Activated naive CD4-positive, alpha-beta T cell treated with anti-CD3 and anti-CD28 coated beads, Interleukin-2, amount 10 ng/mL, durations not matched to agents 7 days and 5 days (primary cell): Measurements from ENCODE around the gene CGREF1.
"Not testable (repeated sequence)": the region's sequence is repeated elsewhere in the genome, so short reads cannot be mapped to it uniquely, and the experiment has no call there.

Experiments used
- CTCF ChIA-PET: fragments of 350-600 bp; sonication (Branson Sonifier 250); formaldehyde crosslinking; loops from one replicate; lab custom pipeline; 2021; ENCODE audit warnings: antibody characterized with exemption; lab: Charles Lee
- DNase-seq: peaks from one replicate; pipeline ENCODE4 v3.0.0-alpha.2; 2020
- H3K27ac Mint-ChIP-seq: one replicate; pipeline ENCODE4 v1.8.0; 2021; ENCODE audit warnings: mild to moderate bottlenecking, moderate library complexity, mixed read lengths
- H3K27me3 Mint-ChIP-seq: one replicate; pipeline ENCODE4 v1.8.0; 2021; ENCODE audit warnings: mild to moderate bottlenecking, mixed read lengths
- H3K36me3 Mint-ChIP-seq: one replicate; pipeline ENCODE4 v1.8.0; 2021; ENCODE audit warnings: mixed read lengths
- H3K4me1 Mint-ChIP-seq: one replicate; pipeline ENCODE4 v1.8.0; 2021; ENCODE audit warnings: mixed read lengths
- H3K4me3 Mint-ChIP-seq: one replicate; pipeline ENCODE4 v1.8.0; 2021; ENCODE audit warnings: mild to moderate bottlenecking, moderate library complexity, mixed read lengths
- H3K9me3 Mint-ChIP-seq: one replicate; pipeline ENCODE4 v1.8.0; 2021; ENCODE audit warnings: mixed read lengths

Gene CGREF1

DNA sequence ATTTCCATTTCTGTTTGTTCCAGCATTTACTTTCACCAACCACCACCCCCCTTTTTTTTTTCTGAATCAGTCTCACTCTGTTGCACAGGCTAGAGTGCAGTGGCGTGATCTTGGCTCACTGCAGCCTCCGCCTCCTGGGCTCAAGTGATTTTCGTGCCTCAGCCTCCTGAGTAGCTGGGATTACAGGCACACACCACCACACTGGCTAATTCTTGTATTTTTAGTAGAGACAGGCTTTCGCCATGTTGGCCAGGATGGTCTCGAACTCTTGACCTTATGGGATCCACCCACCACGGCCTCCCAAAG is 43.4 kb downstream of the CGREF1 start:
- peaks cover 12% of the 10 kb centered on the region for H3K27me3 Mint-ChIP-seq
- H3K4me3 Mint-ChIP-seq, H3K36me3 Mint-ChIP-seq, CTCF ChIA-PET, H3K9me3 Mint-ChIP-seq: not testable (repeated sequence)
- peak overlapping the region; percentile 90 for H3K27ac Mint-ChIP-seq
- DNase-seq = peak; percentile 40
- peaks cover 58% of the 10 kb centered on the region for H3K4me1 Mint-ChIP-seq

- Mint-ChIP-seq H3K27ac (peak overlapping the region; percentile 90), H3K27me3 (peaks cover 12% of the 10 kb centered on the region), H3K4me3 (no peak overlapping the region), H3K9me3 (no peaks in the 10 kb centered on the region), H3K36me3 (peaks cover 10% of the 10 kb centered on the region), H3K4me1 (peaks cover 58% of the 10 kb centered on the region)
- CTCF ChIA-PET = interaction anchor here (1.4 to 1.8 kb wide), 2 partner anchors 9 to 11 kb away, joined by 4 to 5 read pairs; no protein-coding TSS in a partner anchor
- DNase-seq = peak; percentile 69
Observed at GRCh38 chr2:27074738-27075565, 44.0 kb downstream of the CGREF1 start.

- CTCF ChIA-PET = interaction anchor here (1.4 to 1.8 kb wide), 2 partner anchors 10 to 12 kb away, joined by 4 to 5 read pairs; no protein-coding TSS in a partner anchor
- DNase-seq = no peak
- Mint-ChIP-seq H3K27me3 (peaks cover 12% of the 10 kb centered on the region), H3K27ac (peak overlapping the region; percentile 3), H3K4me3 (no peak overlapping the region), H3K9me3 (no peaks in the 10 kb centered on the region), H3K36me3 (peaks cover 22% of the 10 kb centered on the region), H3K4me1 (peaks cover 70% of the 10 kb centered on the region)
Observed at GRCh38 chr2:27073782-27074181, 45.1 kb downstream of the CGREF1 start.

- Mint-ChIP-seq H3K27ac (peak overlapping the region; percentile 47), H3K27me3 (peaks cover 12% of the 10 kb centered on the region), H3K36me3 (peaks cover 31% of the 10 kb centered on the region), H3K4me1 (peaks cover 78% of the 10 kb centered on the region), H3K9me3 (no peaks in the 10 kb centered on the region), H3K4me3 (peak overlapping the region; percentile 78)
- no peak for DNase-seq
- CTCF ChIA-PET = interaction anchor here (1.1 kb wide), 1 partner anchor 8 kb away, joined by 4 read pairs; no protein-coding TSS in a partner anchor
Observed at GRCh38 chr2:27072920-27073319, 46.0 kb downstream of the CGREF1 start.

DNA sequence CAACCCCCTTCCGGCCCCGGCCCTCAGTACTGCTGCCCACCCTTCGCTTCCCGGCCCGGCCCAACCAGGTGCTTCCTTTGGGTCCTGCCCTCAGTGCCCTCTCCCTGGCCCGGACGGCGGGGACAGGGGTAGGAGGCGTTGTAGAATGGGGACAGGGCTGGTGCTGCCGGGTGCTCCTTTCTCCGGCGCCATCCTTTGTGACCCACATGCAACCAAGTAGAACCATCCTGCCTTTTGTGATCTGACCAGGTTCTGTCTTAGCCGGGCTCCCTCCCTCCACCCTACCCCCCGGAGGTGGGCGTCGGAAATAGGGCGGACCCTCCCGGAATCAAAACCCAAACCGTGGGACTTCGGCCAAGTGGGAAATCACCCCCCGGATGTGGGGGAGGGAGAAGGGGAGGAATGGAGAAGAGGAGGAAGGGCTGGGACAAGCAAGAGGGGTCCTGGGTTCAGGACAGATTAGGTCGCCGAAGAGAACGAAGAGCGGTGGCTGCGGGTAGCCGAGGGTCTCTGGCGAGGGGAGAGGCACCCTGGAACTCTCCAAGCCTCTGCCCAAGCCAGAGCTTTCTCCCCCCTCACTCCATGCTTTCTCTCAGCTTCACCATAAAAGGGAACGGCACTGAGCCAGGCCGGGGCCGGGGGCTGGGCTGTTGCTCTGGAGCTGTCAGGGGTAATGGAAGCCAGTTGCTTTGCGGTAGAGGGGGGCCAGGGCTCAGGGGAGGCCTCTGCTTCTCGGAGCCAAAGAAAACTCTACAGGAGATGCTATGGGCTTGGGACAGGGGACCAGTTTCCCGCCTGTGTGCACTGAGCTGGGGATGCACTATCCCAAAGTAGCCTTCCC is 46.7 kb downstream of the CGREF1 start:
- H3K27ac Mint-ChIP-seq = peak overlapping the region; percentile 85
- H3K9me3 Mint-ChIP-seq = no peaks in the 10 kb centered on the region
- H3K4me1 Mint-ChIP-seq = peaks cover 80% of the 10 kb centered on the region
- CTCF ChIA-PET = interaction anchor here (1.1 to 1.6 kb wide), 3 partner anchors 9 to 21 kb away, joined by 4 to 6 read pairs (median 5); partner anchors contain the start of gene AGBL5
- H3K27me3 Mint-ChIP-seq = peaks cover 8% of the 10 kb centered on the region
- no peak for DNase-seq
- H3K4me3 Mint-ChIP-seq = peak overlapping the region; percentile 78
- peaks cover 36% of the 10 kb centered on the region for H3K36me3 Mint-ChIP-seq

DNA sequence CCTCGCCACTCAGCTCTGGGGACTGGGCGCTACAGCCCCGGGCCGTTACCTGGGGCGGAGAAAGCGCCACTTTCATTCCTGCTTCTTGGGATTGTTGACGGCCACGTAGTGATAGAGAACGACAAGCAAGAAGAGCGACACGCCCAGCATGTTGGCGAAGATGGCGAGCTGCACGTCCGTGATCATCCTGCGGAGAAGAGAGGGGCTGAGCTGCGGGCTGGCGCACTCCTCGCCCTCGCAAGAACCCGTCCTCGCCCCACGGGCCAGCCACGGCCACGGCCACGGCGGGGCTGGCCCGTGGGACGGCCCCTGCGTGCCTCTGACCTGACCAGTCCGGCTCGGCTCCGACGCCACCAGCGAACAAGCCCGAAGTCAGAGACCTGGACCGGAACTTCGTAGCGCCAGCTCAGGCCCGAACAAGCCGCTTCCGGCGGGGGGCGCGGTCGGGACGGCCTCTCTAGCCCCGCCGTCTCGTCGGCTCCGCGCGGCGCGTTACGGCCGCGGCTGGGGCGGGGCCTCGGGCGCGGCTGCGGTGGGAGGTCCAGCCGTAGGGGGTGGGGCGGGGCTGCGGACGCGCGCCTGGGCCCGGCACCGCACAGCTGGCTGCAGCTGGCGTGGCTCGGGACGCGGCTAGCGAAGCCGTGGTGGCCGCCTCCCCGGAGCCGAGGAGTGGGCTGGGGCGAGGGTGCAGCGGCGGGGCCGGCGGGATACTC is 47.5 kb downstream of the CGREF1 start, which contains the start of gene OST4:
Gene OST4, minus strand, starts transcription at position 378 of the 713 bp plus-strand sequence.
- peak within 1 kb of the TSS; percentile 98 for H3K27ac Mint-ChIP-seq
- no peaks in the 10 kb centered on the region for H3K9me3 Mint-ChIP-seq
- peaks cover 36% of the 10 kb centered on the region for H3K36me3 Mint-ChIP-seq
- H3K27me3 Mint-ChIP-seq = peaks cover 4% of the 10 kb centered on the region
- H3K4me1 Mint-ChIP-seq = peaks cover 74% of the 10 kb centered on the region
- H3K4me3 Mint-ChIP-seq = peak within 1 kb of the TSS; percentile 99
- peak; percentile 93 for DNase-seq
- CTCF ChIA-PET = interaction anchor here (1.0 to 1.6 kb wide), 3 partner anchors 10 to 110 kb away, joined by 3 to 6 read pairs (median 5); partner anchors contain the start of gene AGBL5

GRCh38 chr2:27070653-27071276 is 48.2 kb downstream of the CGREF1 start:
- no peak for DNase-seq
- CTCF ChIA-PET = interaction anchor here (1.0 to 1.6 kb wide), 3 partner anchors 10 to 109 kb away, joined by 3 to 6 read pairs (median 5); partner anchors contain the start of gene AGBL5
- Mint-ChIP-seq H3K27me3 (no peaks in the 10 kb centered on the region), H3K36me3 (peaks cover 40% of the 10 kb centered on the region), H3K4me3 (peak overlapping the region; percentile 99), H3K9me3 (no peaks in the 10 kb centered on the region), H3K4me1 (peaks cover 71% of the 10 kb centered on the region), H3K27ac (peak overlapping the region; percentile 98)

GRCh38 chr2:27069961-27070618 is 48.8 kb downstream of the CGREF1 start:
- peak overlapping the region; percentile 98 for H3K27ac Mint-ChIP-seq
- H3K36me3 Mint-ChIP-seq = peaks cover 46% of the 10 kb centered on the region
- no peak for DNase-seq
- H3K9me3 Mint-ChIP-seq = no peaks in the 10 kb centered on the region
- H3K4me1 Mint-ChIP-seq = peaks cover 68% of the 10 kb centered on the region
- no peaks in the 10 kb centered on the region for H3K27me3 Mint-ChIP-seq
- H3K4me3 Mint-ChIP-seq = peak overlapping the region; percentile 99
- CTCF ChIA-PET = no interaction called here

DNA sequence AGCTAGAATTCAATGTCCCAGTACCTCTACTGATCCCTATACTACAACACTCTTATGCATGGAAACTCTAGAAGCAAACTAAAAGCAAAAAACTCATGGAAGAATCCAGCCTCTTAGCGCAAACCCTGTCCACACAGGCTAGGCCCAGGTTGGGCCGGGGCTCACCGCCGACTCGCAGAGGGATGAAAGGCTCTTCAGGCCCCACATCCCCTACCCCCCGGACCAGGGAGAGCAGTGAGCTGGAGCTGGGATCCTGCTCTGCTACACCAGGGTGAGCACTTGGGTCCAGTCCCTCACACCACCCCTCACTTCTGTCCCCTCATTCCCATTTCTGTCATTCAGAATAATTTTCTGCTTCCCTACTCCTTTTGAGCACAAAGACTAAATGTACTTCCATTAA is 49.5 kb downstream of the CGREF1 start:
- CTCF ChIA-PET = interaction anchor here (0.8 kb wide), 1 partner anchor 11 kb away, joined by 3 read pairs; no protein-coding TSS in a partner anchor
- peak overlapping the region; percentile 99 for H3K4me3 Mint-ChIP-seq
- H3K36me3 Mint-ChIP-seq = peaks cover 49% of the 10 kb centered on the region
- no peaks in the 10 kb centered on the region for H3K9me3 Mint-ChIP-seq
- no peak overlapping the region for H3K27ac Mint-ChIP-seq
- H3K4me1 Mint-ChIP-seq = peaks cover 62% of the 10 kb centered on the region
- H3K27me3 Mint-ChIP-seq = no peaks in the 10 kb centered on the region
- DNase-seq = no peak

DNA sequence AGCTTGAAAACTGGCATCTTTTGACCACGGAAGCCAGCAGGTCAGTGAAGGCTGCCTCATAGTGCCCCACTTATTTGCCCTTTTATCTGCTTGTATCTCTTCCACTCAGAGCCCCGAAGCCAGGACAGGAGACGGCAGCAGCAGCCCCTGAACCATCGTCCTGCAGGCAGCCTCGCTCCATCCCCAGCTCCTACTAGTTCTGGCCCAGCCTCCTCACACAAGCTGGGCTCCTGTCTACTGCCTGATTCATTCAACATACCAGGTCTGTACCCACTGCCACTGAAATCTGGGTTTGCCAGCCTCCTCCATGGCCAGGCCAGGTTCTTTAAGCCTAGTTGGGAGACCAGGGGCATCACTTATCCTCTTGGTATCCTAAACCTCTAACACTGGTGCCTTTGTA is 51.5 kb downstream of the CGREF1 start:
- H3K36me3 Mint-ChIP-seq = peaks cover 56% of the 10 kb centered on the region
- H3K27me3 Mint-ChIP-seq = no peaks in the 10 kb centered on the region
- CTCF ChIA-PET = no interaction called here
- no peaks in the 10 kb centered on the region for H3K9me3 Mint-ChIP-seq
- peak overlapping the region; percentile 55 for H3K27ac Mint-ChIP-seq
- peaks cover 45% of the 10 kb centered on the region for H3K4me1 Mint-ChIP-seq
- DNase-seq = no peak
- H3K4me3 Mint-ChIP-seq = no peak overlapping the region

- no peak for DNase-seq
- Mint-ChIP-seq H3K27ac (no peak overlapping the region), H3K9me3 (no peaks in the 10 kb centered on the region), H3K27me3 (no peaks in the 10 kb centered on the region), H3K36me3 (peaks cover 50% of the 10 kb centered on the region), H3K4me3 (no peak overlapping the region), H3K4me1 (peaks cover 33% of the 10 kb centered on the region)
- CTCF ChIA-PET = no interaction called here
Observed at GRCh38 chr2:27065128-27065527, 53.8 kb downstream of the CGREF1 start.

- peaks cover 23% of the 10 kb centered on the region for H3K36me3 Mint-ChIP-seq
- CTCF ChIA-PET = interaction anchor here (0.6 kb wide), 1 partner anchor 44 kb away, joined by 3 read pairs; no protein-coding TSS in a partner anchor
- no peak for DNase-seq
Observed at GRCh38 chr2:27060323-27060722, 58.6 kb downstream of the CGREF1 start.

More at GRCh38 chr2:27060323-27060722, 58.6 kb downstream of the CGREF1 start:
- Mint-ChIP-seq H3K4me1 (no peaks in the 10 kb centered on the region), H3K9me3 (no peaks in the 10 kb centered on the region), H3K4me3 (no peak overlapping the region), H3K27me3 (no peaks in the 10 kb centered on the region), H3K27ac (no peak overlapping the region)
